Smooth muscle cell (in vitro differentiated cells): ENCODE data around the gene PHLPP2. TPM values are rescaled to one million over a fixed set of nuclear protein-coding genes. Genes with fewer than 3 reads are reported as not detected.

ENCODE experiments used
- DNase-seq: peaks from one replicate; lab custom pipeline; 2025; ENCODE audit not compliant: unreplicated experiment; lab: John Stamatoyannopoulos, UW
- H2AFZ ChIP-seq: fragments of 200-600 bp; sonication (generic); 2 replicates; pipeline ENCODE4 v1.6.0; 2016; ENCODE audit warnings: antibody characterized with exemption, low read depth, mild to moderate bottlenecking
- H3F3A ChIP-seq: fragments of 200-600 bp; sonication (generic); 2 replicates; pipeline ENCODE4 v1.6.0; 2017; ENCODE audit warnings: antibody characterized with exemption, low read depth
- H3K27ac ChIP-seq: fragments of 200-600 bp; sonication (generic); 2 replicates; pipeline ENCODE4 v1.5.1; 2016; ENCODE audit warnings: low read depth, mild to moderate bottlenecking
- H3K27me3 ChIP-seq: fragments of 200-600 bp; sonication (generic); 2 replicates; pipeline ENCODE4 v1.6.1; 2016; ENCODE audit warnings: low read depth, mild to moderate bottlenecking
- H3K36me3 ChIP-seq: fragments of 200-600 bp; sonication (generic); 2 replicates; pipeline ENCODE4 v1.5.1; 2016; ENCODE audit warnings: low read depth
- H3K4me1 ChIP-seq: fragments of 200-600 bp; sonication (generic); 2 replicates; pipeline ENCODE4 v1.5.1; 2016; ENCODE audit warnings: low read depth
- H3K4me2 ChIP-seq: fragments of 200-600 bp; sonication (generic); 2 replicates; pipeline ENCODE4 v1.6.0; 2016; ENCODE audit warnings: mild to moderate bottlenecking
- H3K4me3 ChIP-seq: fragments of 200-600 bp; sonication (generic); 2 replicates; pipeline ENCODE4 v1.5.1; 2016; ENCODE audit warnings: mild to moderate bottlenecking
- H3K79me2 ChIP-seq: fragments of 200-600 bp; sonication (generic); 2 replicates; pipeline ENCODE4 v1.6.0; 2016; ENCODE audit warnings: low read depth, mild to moderate bottlenecking
- H3K9ac ChIP-seq: fragments of 200-600 bp; sonication (generic); 2 replicates; pipeline ENCODE4 v1.6.0; 2016; ENCODE audit warnings: low read depth
- H3K9me3 ChIP-seq: fragments of 200-600 bp; sonication (generic); replicated peaks from 2 replicates; pipeline ENCODE4 v1.5.1; 2016; ENCODE audit warnings: low read depth
- H4K20me1 ChIP-seq: fragments of 200-600 bp; sonication (generic); 2 replicates; pipeline ENCODE4 v1.6.0; 2016; ENCODE audit warnings: low read depth
- WGBS: methylation state at CpG from one replicate; pipeline ENCODE4 v1.1.7; 2016; ENCODE audit warnings: low lambda C conversion rate; 5-methylcytosine and 5-hydroxymethylcytosine counted together
- polyA plus RNA-seq: library from polyadenylated mRNA; unstranded; fragments of >200 nt; fragmentation: Nextera tagmentation; extraction: Ambion mirVana; gene quantifications from 2 replicates; pipeline ENCODE4 v1.2.1, GENCODE V29; 2016
- total RNA-seq: library from RNA; depleted of rRNA; stranded (reverse); fragments of >200 nt; gene quantifications from 2 replicates; pipeline ENCODE4 v1.2.3, GENCODE V29; 2014
- TF ChIP-seq, protein P1 (sequence below): fragments of 200-600 bp; sonication (generic); IDR thresholded peaks from 2 replicates; pipeline ENCODE4 v1.5.1; 2017; ENCODE audit warnings: borderline replicate concordance, mild to moderate bottlenecking, antibody characterized with exemption; ENCODE audit not compliant: insufficient read depth, poor library complexity, severe bottlenecking

The PHLPP2 gene
- total and polyA plus RNA-seq, 2 experiments from 2014 or later = 2.3 to 5.3 TPM

DNA sequence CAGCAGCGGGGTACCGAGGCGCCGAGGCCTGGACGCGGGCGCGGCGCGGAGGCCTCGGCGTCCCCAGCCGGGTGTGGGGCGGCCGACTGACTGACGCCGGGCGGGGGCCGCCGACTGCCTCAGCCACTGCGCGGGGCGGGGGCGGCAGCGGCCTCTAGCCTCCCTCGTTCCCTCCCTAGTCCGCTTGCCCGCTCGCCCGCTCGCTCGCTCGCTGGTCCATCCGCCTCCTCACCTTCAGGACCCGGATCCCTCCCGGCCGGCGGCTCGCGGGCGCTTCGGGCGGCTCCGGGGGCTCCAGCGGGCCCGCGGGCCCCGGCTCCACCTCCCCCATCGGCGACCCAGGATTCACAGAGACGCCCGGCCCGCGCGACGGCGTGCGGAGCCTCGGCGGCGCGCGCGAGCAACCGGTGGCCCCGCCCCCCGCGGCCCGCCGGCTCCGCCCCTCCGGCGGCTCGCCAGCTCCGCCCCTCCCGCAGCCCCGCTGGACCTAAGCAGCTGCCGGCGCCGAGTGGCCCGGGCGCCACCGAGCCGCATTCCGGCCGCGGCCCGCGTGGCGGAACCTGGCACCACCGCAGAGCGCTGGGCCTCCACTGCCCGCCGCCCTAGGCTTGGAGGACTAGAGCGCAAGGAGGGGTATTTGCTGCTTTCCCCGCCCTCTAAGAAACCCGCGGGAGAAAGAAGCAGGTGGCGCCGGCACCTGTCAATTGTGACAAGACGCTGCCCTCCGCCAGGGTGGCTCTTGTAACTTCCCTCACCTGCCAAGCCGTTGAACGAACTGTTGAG lies 773 bp downstream of the PHLPP2 start:
- TF ChIP-seq, protein P1, sequence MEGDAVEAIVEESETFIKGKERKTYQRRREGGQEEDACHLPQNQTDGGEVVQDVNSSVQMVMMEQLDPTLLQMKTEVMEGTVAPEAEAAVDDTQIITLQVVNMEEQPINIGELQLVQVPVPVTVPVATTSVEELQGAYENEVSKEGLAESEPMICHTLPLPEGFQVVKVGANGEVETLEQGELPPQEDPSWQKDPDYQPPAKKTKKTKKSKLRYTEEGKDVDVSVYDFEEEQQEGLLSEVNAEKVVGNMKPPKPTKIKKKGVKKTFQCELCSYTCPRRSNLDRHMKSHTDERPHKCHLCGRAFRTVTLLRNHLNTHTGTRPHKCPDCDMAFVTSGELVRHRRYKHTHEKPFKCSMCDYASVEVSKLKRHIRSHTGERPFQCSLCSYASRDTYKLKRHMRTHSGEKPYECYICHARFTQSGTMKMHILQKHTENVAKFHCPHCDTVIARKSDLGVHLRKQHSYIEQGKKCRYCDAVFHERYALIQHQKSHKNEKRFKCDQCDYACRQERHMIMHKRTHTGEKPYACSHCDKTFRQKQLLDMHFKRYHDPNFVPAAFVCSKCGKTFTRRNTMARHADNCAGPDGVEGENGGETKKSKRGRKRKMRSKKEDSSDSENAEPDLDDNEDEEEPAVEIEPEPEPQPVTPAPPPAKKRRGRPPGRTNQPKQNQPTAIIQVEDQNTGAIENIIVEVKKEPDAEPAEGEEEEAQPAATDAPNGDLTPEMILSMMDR = no peak
- Histone ChIP-seq H3F3A (peaks cover 25% of the 10 kb centered on the region), H3K36me3 (no peaks in the 10 kb centered on the region), H3K4me3 (peak overlapping the region; percentile 96), H3K27me3 (no peaks in the 10 kb centered on the region), H4K20me1 (peaks cover 35% of the 10 kb centered on the region), H3K79me2 (peaks cover 35% of the 10 kb centered on the region), H3K4me1 (no peaks in the 10 kb centered on the region), H3K4me2 (peak overlapping the region; percentile 90), H3K9ac (no peak overlapping the region), H2AFZ (no peak overlapping the region), H3K9me3 (no peaks in the 10 kb centered on the region), H3K27ac (peak overlapping the region; percentile 73)
- DNase-seq = peak; percentile 59
- WGBS = 2% methylated on average over 12 of the region's 104 CpGs

DNA sequence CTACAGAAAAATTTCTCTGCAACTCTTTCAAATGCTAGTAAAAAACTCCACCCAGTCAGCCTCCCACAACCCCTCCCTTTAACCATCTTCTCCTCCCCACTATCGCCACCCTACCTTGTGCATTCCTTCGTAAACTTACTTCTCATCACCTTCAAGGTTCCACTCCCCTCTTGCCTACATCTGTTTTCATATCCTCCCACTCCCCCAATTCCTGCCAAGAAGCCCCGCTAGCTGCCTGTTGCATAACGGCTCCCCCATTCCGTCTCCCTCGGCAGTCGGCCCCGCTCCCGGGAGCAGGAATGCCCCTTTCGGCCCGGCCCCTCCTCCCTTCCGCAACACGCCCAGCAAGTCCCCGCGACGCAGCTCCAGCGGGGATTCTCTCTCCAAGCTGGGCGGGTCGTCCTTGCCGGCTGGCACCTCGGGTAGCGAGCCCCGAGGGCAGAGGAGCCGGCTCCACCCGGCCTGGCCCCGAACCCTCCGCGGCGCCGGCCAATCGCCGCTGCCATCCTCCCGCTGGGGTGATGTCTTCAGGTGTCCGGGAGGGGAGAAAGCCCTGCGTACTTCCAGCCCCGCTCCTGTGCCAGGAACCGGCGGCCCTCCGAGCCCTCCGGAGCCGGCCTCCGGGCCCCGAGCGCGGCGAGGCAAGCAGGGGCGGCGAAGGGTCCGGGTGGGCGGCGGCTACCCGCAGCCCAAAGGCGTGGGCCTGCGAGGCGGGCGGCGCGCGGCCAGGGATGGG lies 1.5 kb downstream of the PHLPP2 start:
- H3K4me1 ChIP-seq = no peaks in the 10 kb centered on the region
- H3K79me2 ChIP-seq = peaks cover 41% of the 10 kb centered on the region
- peak overlapping the region; percentile 90 for H3K4me2 ChIP-seq
- peak overlapping the region; percentile 73 for H3K27ac ChIP-seq
- H3K9ac ChIP-seq = peak overlapping the region; percentile 20
- H4K20me1 ChIP-seq = peaks cover 41% of the 10 kb centered on the region
- DNase-seq = peak; percentile 57
- H3K27me3 ChIP-seq = no peaks in the 10 kb centered on the region
- H3K36me3 ChIP-seq = no peaks in the 10 kb centered on the region
- under 1% methylated on average over 59 of the region's 59 CpGs for WGBS
- peak overlapping the region; percentile 56 for H2AFZ ChIP-seq
- TF ChIP-seq, protein P1 = no peak
- H3K9me3 ChIP-seq = no peaks in the 10 kb centered on the region
- H3F3A ChIP-seq = peaks cover 25% of the 10 kb centered on the region
- peak overlapping the region; percentile 96 for H3K4me3 ChIP-seq

DNA sequence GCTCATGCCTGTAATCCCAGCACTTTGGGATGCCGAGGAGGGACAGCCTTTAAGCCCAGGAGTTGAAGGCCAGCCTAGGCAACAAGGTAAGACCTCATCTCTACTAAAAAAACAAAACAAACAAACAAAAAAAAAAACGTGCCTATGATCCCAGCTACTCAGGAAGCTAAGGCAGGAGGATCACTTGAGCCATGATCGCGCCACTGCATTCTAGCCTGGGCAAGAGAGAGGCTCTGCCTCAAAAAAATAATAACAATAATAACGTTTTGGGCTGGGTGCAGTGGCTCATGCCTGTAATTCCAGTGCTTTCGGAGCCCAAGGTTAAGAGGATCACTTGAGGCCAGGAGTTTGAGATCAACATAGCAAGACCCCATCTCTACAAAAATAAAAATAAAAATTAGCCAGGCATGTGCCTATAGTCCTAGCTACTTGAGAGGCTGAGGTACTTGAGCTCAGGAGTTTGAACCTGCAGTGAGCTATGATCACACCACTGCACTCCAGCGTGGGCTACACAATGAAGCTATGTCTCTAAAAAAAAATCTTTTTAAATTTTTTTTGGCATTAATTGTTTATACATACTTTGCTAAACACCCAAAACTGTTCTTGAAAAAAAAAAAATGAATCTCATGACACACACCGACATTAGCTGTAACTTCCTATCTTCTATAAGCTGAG lies 3.3 kb downstream of the PHLPP2 start:
- peaks cover 17% of the 10 kb centered on the region for H3F3A ChIP-seq

More for the DNA sequence above, 3.3 kb downstream of the PHLPP2 start:
- TF ChIP-seq, protein P1 = no peak
- Histone ChIP-seq H3K36me3 (no peaks in the 10 kb centered on the region), H3K4me2 (no peak overlapping the region), H3K4me1 (no peaks in the 10 kb centered on the region), H2AFZ (no peak overlapping the region), H3K9ac (no peak overlapping the region), H4K20me1 (peaks cover 44% of the 10 kb centered on the region), H3K27ac (no peak overlapping the region), H3K27me3 (no peaks in the 10 kb centered on the region), H3K9me3 (no peaks in the 10 kb centered on the region), H3K4me3 (no peak overlapping the region), H3K79me2 (peaks cover 56% of the 10 kb centered on the region)
- WGBS = 85% methylated on average over 8 of the region's 8 CpGs
- DNase-seq = no peak
